Caco-2 (cell line): Measurements from ENCODE around the gene DHRS1. TPM values are rescaled to one million over a fixed set of nuclear protein-coding genes. Genes with fewer than 3 reads are reported as not detected.

Experiments used
- BruUV-seq: library from RNA; stranded (reverse); fragments of 400-500 nt; replicated peaks from 2 replicates; lab custom pipeline; 2021; lab: Mats Ljungman, UMichigan
- CTCF ChIA-PET: fragments of 300-600 bp; sonication (Branson Sonifier 250); formaldehyde crosslinking; loops from one replicate; lab custom pipeline; 2022; ENCODE audit warnings: antibody characterized with exemption; lab: Charles Lee
- POLR2A ChIA-PET: fragments of 300-600 bp; sonication (Branson Sonifier 250); formaldehyde crosslinking; loops from one replicate; lab custom pipeline; 2022; ENCODE audit warnings: antibody characterized with exemption; lab: Charles Lee
- DNase-seq, 2 experiments: peaks; one replicate each; pipeline versions ENCODE4 v3.0.0 to v3.0.0-alpha.2; 2020 to 2022
- H3K27me3 ChIP-seq: replicated peaks from 2 replicates; pipeline ENCODE4 v1.6.0; 2011; ENCODE audit warnings: low read length; ENCODE audit not compliant: control insufficient read depth, insufficient read depth
- H3K36me3 ChIP-seq: 2 replicates; pipeline ENCODE4 v1.5.1; 2011; ENCODE audit warnings: low read length; ENCODE audit not compliant: control insufficient read depth, insufficient read depth
- H3K4me1 ChIP-seq: fragments of 250-450 bp; sonication (Bioruptor Pico); 2 replicates; pipeline ENCODE4 v1.5.1; 2020; ENCODE audit warnings: mild to moderate bottlenecking
- H3K4me3 ChIP-seq: 2 replicates; pipeline ENCODE4 v1.5.1; 2011; ENCODE audit warnings: low read depth, mild to moderate bottlenecking, control low read depth, low read length
- H3K9me3 ChIP-seq: fragments of 250-450 bp; sonication (Bioruptor Pico); 2 replicates; pipeline ENCODE4 v1.5.1; 2020; ENCODE audit warnings: mild to moderate bottlenecking, moderate library complexity
- H3K27ac Mint-ChIP-seq: one replicate; pipeline ENCODE4 v1.8.0; 2022; ENCODE audit warnings: mixed read lengths; ENCODE audit not compliant: unreplicated experiment
- H3K27me3 Mint-ChIP-seq: one replicate; pipeline ENCODE4 v1.8.0; 2022; ENCODE audit warnings: mixed read lengths; ENCODE audit not compliant: insufficient read depth, unreplicated experiment
- H3K36me3 Mint-ChIP-seq: one replicate; pipeline ENCODE4 v1.8.0; 2022; ENCODE audit warnings: mild to moderate bottlenecking, mixed read lengths; ENCODE audit not compliant: insufficient read depth, unreplicated experiment
- H3K4me1 Mint-ChIP-seq: one replicate; pipeline ENCODE4 v1.8.0; 2022; ENCODE audit warnings: low read depth, mixed read lengths; ENCODE audit not compliant: unreplicated experiment
- H3K4me3 Mint-ChIP-seq: one replicate; pipeline ENCODE4 v1.8.0; 2022; ENCODE audit warnings: mild to moderate bottlenecking, moderate library complexity, mixed read lengths; ENCODE audit not compliant: unreplicated experiment
- H3K9me3 Mint-ChIP-seq: one replicate; pipeline ENCODE4 v1.8.0; 2022; ENCODE audit warnings: mixed read lengths; ENCODE audit not compliant: unreplicated experiment
- CTCF ChIP-seq, 2 experiments: fragments of 200-600 bp in 1 of 2; IDR thresholded peaks; 1 replicate in 1 of 2; 2 replicates in 1 of 2; pipeline versions ENCODE4 v1.5.1 to v1.8.0; 2011 to 2022; ENCODE audit warnings: antibody characterized with exemption in 1 of 2, control low read depth in 1 of 2, inconsistent platforms in 1 of 2, low read depth in 1 of 2, low read length in 1 of 2, mild to moderate bottlenecking in 1 of 2, moderate library complexity in 1 of 2; ENCODE audit not compliant: insufficient read depth in 1 of 2, severe bottlenecking in 1 of 2, unreplicated experiment in 1 of 2
- intact Hi-C: fragments of 100-400 bp; cut with micrococcal nuclease; formaldehyde crosslinking; loops from one replicate; pipeline ENCODE4 v1.10.0; 2022; ENCODE audit not compliant: unreplicated experiment
- total RNA-seq: library from RNA; stranded (reverse); gene quantifications from 2 replicates; pipeline ENCODE4 v1.2.3, GENCODE V29; 2022

DHRS1 gene
- total RNA-seq, 1 experiment from 2014 or later = 18.1 TPM

GRCh38 chr14:24334431-24335291, 35.1 kb upstream of the DHRS1 start, which contains the start of gene ADCY4:
ADCY4 (minus strand) TSS chr14:24335071; CDS start chr14:24334652, 419 bp downstream.
- peaks cover 7% of the 10 kb centered on the region for H3K36me3 Mint-ChIP-seq
- Histone ChIP-seq H3K4me1 (peaks cover 15% of the 10 kb centered on the region), H3K4me3 (no peak within 1 kb of the TSS), H3K27me3 (no peaks in the 10 kb centered on the region), H3K9me3 (no peaks in the 10 kb centered on the region), H3K36me3 (no peaks in the 10 kb centered on the region)
- no peak for DNase-seq
- CTCF ChIA-PET = interaction anchor here (1.5 to 3.0 kb wide), 4 partner anchors 31 to 96 kb away, joined by 5 to 90 read pairs (median 13); partner anchors contain the start of genes CBLN3, KHNYN and TINF2
- no peaks in the 10 kb centered on the region for H3K9me3 Mint-ChIP-seq
- H3K4me3 Mint-ChIP-seq = no peak within 1 kb of the TSS
- intact Hi-C loops = no loop called here
- no peak within 1 kb of the TSS for H3K27ac Mint-ChIP-seq
- POLR2A ChIA-PET = no interaction called here
- TF ChIP-seq CTCF (IDR thresholded peaks at IDR 0.05; ENCODE audit: insufficient read depth in 1 of 2, low read depth in 1 of 2, low read length in 1 of 2, severe bottlenecking in 1 of 2, unreplicated experiment in 1 of 2) = no peak
- H3K27me3 Mint-ChIP-seq = no peaks in the 10 kb centered on the region
- BruUV-seq = no TSS peak
- peaks cover 7% of the 10 kb centered on the region for H3K4me1 Mint-ChIP-seq

GRCh38 chr14:24332268-24332993, 32.9 kb upstream of the DHRS1 start:
- no peaks in the 10 kb centered on the region for H3K9me3 ChIP-seq
- DNase-seq = peak; percentile 76 to 80
- H3K36me3 ChIP-seq = no peaks in the 10 kb centered on the region
- no peaks in the 10 kb centered on the region for H3K27me3 ChIP-seq
- Mint-ChIP-seq H3K9me3 (no peaks in the 10 kb centered on the region), H3K36me3 (peaks cover 7% of the 10 kb centered on the region), H3K27me3 (no peaks in the 10 kb centered on the region), H3K4me3 (peak overlapping the region; percentile 83), H3K4me1 (peaks cover 7% of the 10 kb centered on the region), H3K27ac (peak overlapping the region; percentile 15)
- peak; percentile 56 to 66 for TF ChIP-seq CTCF (IDR thresholded peaks at IDR 0.05; ENCODE audit: insufficient read depth in 1 of 2, low read depth in 1 of 2, low read length in 1 of 2, severe bottlenecking in 1 of 2, unreplicated experiment in 1 of 2)
- no TSS peak for BruUV-seq
- H3K4me1 ChIP-seq = peaks cover 15% of the 10 kb centered on the region
- CTCF ChIA-PET = interaction anchor here (0.6 to 3.0 kb wide), 17 partner anchors 14 to 289 kb away, joined by 3 to 90 read pairs (median 4); partner anchors contain the start of genes CBLN3, DHRS1, KHNYN and MDP1
- POLR2A ChIA-PET = interaction anchor here (1.1 to 1.4 kb wide), 4 partner anchors 90 to 110 kb away, joined by 4 to 8 read pairs (median 6); partner anchors contain the start of genes KHNYN and TINF2
- intact Hi-C loops = loop anchor here (1.0 to 2.0 kb wide), 2 partner anchors 34 to 99 kb away; no protein-coding TSS in a partner anchor
- peak overlapping the region; percentile 55 for H3K4me3 ChIP-seq
